HG03095 (cell line): ENCODE results near the gene B3GNT8.
"Not testable (repeated sequence)": the region's sequence is repeated elsewhere in the genome, so short reads cannot be mapped to it uniquely, and the experiment has no call there.

Experiments used
- ATAC-seq: cut with Tn5 transposase; IDR thresholded peaks from one replicate; pipeline ENCODE4 v1.9.1; 2021; ENCODE audit warnings: moderate library complexity; ENCODE audit not compliant: unreplicated experiment

The B3GNT8 gene

DNA sequence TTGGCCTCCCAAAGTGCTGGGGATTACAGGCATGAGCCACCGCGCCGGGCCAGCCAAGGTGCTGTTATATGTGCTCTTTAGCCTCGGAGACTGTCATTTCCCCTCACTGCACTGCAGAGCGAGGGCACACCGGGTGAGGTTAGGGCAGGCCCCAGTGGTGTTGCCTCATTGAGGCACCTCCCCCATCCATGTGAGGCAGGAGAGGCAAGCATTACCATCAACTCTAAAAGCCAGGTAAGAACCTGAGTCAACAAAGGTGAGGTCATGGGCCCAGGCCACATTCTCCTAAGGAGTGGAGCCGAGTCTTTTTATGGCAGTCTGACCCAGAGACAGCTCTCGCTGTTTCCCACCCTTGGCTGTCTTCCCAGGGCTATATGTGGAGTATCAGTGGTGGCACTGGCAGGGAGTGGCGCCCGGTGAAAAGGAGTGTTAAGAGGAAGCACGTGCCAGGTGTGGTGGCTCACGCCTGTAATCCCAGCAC, 10.9 kb downstream of the B3GNT8 start:
- no peak for ATAC-seq

DNA sequence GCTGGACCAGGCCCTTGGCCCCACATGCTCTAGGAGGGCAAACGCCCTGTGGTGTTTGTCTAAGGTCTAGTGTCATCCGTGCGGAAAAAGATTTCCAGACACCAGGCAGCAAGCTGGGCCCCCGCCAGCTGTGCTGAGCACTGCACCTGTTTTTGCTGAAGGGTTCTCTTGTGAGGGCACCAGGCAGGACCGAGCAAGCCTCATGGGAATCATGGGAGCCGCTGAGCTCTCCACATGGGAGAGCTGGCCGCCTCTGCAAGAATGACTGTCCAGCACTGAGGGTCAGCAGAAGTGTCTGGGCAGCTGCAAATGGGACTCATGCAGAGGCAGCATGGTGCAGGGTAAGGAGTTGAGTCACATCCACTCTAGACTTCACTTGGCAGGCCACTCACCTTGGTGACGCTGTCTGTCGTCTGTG, 12.0 kb downstream of the B3GNT8 start:
- ATAC-seq: no peak

DNA sequence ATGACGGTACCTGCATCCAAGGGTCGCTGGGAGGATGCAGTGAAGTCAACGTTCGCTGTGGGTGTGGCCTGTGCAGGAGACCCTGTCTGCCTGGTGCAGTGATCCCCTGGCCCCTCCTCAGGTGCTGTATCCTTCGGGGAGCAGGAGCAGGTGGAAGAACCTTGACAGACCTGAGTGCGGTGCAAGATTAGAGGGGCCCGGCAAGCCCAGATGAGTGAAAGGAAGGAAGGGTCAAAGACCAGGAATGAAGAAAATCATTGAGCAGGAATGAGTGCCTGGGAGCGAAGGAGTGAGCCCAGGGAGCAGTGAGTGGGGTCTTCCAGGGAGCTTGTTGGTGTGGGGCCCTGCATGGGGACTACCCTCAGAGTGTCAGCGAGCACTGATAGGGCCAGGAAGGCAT, 12.7 kb downstream of the B3GNT8 start:
- ATAC-seq: no peak

DNA sequence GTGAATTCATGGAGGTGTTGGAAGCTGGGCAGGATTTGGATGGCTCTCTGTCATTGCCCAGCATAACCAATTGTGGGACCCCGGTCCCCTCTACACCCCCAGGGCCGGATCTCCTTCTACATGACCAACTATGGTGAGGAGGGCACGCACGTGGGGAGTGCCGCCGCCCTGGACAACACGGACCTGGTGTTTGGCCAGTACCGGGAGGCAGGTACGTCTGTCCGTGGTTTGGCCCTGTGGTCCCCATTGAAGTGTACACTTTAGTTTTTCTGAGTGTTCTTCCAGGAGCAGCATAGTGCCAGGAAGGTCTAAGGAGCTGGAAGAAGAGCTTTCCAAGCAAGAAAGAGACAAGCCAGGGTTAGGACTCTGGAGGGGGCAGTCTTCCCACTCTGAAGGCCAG, 13.2 kb downstream of the B3GNT8 start:
- ATAC-seq: no peak

DNA sequence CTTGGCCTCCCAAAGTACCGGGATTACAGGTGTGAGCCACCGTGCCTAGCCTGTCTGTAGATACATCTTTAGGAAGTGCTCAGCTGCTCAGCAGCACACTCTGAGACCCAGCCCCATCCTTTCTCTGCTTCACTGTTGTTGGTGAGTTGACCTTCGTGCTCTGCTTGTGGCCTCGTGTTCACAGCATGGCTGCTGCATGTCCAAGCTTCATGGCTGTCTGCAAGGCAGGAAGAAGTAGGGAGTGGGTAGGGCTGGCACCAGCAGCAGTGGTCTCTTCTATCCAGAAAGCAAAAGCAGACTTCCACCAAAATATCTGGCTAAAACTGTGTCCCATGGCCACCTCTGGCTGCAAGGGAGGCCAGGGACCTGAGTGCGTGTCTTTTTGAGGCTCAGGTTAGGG, 14.2 kb downstream of the B3GNT8 start:
- ATAC-seq: no peak

DNA sequence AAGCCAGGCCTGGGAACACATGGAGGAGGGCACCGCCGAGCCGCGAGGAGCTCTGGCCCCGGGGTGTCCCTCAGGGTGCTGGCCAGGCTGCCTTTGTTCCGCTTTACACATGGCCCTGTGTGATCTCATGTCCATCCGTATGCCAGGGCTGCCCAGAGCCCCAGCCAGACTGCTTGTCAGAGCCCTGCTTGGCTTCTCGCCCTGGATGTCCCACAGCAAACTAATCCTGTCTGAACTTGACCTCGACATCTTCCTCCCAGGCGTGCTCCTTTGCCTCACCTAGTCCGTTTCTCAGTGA, 15.3 kb downstream of the B3GNT8 start:
- ATAC-seq: no peak

DNA sequence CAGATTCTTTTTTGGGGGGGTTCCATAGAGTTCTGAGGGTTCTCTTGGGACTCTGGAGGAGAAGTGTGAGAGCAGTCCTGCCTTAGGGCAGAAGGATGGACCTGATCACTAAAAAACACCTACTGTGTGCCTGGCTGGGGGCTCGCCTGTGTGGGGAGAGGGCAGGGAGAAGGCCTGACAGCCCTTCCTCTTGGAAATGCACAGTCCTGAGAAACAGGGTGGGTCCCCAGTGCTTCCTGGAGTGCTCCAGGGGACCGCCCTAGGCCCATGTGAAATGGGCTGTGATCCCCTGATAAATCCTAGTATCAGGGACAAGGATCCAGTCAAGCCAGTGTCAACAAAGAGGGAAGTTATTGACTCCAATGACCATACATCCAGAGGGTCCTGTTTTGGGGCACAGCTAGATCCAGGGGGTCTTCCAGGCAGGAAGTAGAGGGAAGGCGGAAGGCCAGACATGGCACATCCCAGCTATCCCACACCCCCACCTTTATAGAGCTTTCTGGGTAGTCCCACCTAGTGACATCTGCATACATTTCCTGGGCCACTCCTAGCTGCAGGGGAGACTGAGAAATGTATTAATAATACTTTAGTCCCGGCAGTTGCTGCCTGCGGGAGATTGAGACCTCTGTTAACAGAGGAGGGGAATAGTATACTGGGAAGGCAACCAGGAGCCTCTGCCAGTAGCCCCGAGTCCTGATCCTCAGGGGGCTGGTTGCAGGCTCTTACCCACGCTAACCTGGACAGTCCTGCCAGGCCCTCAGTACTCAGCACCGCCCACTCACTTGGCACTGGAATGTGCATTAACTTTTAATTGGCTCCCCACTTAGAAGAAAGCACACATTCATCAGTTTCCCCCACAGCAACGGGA, 15.8 kb downstream of the B3GNT8 start:
- ATAC-seq: no peak

DNA sequence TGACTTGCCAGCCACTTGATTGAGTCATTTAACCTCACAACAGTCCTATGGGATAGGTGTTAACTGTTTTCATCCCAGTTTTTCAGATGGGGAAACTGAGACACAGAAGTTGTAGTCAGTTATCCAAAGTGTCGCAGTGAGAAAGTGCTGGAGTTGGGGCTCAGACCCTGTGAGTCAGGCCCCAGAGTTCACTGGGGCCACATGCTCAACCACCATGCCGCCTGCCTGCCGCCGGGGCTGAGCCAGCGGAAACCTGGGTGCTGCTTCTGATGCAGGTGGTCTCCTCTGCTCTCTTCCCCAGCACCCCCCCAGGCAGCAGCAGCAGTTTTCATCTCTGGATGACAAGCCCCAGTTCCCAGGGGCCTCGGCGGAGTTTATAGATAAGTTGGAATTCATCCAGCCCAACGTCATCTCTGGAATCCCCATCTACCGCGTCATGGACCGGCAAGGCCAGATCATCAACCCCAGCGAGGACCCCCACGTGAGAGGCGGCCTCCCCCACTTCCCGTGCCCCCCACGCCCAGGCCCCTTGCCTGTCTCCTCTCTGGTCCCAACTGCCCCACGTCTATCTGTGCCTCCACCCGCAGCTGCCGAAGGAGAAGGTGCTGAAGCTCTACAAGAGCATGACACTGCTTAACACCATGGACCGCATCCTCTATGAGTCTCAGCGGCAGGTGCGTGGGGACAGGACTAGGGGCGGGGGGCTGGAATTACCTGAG, 16.7 kb downstream of the B3GNT8 start:
- ATAC-seq: no peak

DNA sequence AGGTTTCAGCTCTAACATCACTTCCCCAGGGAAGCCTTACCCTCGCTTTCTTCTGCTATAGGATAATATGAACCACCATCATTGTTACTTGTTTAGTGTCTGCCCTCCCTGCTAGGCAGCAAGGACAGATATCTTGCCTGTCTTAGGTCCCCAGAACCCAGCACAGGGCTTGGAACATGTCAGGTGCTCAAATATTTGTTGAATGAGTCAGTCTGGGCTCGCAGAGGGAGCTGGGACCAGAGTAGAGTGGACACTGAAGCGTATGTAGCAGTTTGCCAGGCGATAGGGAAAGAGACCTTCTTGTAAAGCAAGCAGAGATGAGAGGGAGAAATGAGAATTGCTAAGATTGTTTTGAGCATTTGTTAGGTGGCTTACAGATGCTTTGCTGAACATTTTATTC, 17.9 kb downstream of the B3GNT8 start:
- no peak for ATAC-seq

DNA sequence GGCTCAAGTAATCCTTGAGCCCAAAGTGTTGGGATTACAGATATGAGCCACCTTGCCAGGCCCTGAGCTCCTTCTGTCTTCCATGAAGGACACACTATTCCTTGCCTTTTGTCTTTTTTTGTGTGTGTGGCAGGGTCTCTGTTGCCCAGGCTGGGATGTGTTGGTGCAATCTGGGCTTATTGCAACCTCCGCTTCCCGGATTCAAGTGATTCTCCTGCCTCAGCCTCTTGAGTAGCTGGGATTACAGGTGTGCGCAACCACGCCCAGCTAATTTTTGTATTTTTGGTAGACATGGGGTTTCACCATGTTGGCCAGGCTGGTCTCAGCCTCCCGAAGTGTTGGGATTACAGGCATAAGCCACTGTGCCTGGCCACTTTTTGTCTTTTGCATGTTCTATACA, 18.3 kb downstream of the B3GNT8 start:
- not testable (repeated sequence) for ATAC-seq

DNA sequence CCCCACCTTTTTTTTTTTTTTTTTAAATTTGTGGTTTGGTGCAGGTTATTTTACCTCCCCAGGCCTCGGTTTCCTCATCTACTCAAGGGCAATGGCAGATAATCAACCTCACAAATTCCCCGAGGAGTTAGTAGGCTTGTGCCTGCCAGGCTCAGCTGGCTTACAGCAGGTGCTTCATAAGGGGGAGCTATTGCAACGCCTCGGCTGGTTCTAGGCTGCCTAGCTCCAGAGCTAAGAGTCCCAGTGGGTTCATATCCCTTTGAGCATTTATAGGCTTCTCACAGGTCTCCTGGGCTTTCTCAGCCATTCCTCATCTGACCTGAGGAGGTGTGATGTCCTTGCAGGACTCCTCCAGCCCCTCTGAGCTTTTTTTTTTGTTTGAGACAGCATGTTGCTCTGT, 18.9 kb downstream of the B3GNT8 start:
- no peak for ATAC-seq

DNA sequence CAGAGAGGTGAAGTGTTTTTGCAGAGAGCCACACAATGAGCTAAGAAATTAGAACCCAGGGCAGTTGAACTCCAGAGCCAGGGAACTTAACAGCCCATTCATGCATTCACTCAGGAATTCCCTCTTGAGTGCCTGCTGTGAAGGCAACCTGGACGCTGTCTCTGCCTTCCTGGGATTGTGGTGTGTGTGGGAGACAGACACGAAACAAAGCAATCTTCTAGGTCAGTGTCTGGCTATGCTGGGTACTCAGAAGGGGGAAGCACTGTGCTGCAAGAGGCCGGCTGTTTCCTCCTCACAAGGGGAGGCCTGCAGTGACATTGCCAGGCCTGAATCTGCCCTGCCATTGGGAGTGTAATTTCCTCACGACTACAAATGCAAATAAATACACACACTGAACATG, 19.9 kb downstream of the B3GNT8 start:
- no peak for ATAC-seq

DNA sequence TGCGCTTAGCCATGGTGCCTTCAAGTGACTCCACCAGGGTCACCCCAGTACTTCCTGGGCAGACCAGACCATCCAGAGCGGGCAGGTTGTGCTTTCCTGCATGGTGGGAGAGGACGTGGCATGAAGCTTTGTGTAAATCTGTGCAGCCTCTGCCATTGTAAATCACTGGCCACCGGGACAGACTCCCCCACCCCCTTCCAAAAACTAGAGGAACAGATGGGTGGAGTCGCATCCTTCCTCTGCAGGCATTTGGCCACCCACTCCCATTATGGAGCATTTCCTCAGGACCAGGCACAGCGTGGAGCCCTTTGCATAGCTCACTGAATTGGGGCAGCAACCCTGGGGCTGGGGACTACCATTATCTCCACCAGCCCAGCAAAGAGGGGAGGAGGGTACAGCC, 21.4 kb downstream of the B3GNT8 start:
- no peak for ATAC-seq

DNA sequence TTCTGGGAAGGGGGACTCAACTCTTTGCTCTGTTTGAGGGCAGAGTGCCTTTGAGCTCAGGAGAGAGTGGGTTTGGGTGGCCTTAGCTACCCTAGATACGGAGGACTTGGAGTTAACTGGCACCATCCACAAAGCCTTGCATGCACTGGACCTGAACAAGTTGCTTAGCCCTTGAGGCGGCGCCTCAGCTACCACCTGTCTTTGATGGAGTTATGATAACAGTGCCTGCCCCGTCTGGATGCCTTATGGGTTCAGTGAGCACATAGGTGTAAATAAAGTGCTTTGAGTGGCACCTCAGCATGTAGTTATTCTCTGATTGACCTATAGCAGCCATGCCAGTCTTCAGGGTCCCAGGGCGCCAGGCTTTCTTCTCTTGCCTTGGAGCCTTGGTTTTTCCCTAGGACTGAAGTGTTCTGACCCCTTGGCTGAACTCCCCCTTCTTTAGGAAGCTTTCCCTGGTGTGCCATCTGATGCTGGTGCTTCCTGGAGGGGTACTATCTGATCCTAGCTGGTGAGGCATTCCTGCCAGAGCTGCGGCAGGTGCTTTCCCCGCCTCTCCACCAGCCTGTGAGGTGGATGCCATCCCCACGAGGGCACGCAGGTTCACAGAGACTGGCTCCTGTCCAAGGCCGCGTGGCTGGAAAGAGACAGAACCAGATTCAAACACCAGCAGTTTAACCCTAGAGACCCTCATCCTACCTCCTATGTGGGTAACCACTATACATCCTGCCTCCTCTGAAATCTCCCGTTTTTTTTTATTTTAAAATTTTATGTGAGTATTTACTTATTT, 23.8 kb downstream of the B3GNT8 start:
- no peak for ATAC-seq

DNA sequence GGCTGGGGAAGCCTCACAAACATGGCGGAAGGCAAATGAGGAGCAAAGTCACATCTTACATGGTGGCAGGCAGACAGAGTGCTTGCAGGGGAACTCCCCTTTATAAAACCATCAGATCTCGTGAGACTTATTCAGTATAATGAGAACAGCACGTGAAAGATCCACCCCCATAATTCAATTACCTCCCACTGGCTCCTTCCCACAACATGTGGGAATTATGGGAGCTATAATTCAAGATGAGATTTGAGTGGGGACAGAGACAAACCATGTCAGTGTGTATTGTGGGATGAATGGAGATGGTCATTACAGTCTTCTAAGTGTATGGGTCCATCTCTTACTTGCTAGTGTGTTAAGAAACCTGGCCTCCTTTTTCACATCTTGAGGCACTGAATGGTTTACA, 25.2 kb downstream of the B3GNT8 start:
- ATAC-seq: no peak

DNA sequence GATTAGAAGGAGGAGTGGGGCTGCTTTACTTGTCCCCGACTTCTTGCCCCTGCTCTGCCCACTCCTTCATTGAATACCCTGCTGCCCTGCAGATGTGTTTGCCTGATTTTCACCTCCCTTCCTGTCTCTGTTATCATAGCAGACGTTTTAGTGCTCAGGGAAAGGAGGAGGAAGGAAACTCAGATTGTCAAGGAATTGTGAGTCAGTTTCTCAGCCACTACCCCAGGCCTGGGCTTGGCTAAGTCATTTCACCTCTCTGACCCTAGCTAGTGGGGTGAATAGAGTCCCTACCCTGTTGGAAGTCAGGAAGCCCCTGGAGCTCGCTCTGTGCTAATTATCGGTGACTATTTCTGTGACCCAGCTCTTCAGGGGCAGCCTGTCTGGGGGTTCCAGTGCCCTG, 25.7 kb downstream of the B3GNT8 start:
- no peak for ATAC-seq

DNA sequence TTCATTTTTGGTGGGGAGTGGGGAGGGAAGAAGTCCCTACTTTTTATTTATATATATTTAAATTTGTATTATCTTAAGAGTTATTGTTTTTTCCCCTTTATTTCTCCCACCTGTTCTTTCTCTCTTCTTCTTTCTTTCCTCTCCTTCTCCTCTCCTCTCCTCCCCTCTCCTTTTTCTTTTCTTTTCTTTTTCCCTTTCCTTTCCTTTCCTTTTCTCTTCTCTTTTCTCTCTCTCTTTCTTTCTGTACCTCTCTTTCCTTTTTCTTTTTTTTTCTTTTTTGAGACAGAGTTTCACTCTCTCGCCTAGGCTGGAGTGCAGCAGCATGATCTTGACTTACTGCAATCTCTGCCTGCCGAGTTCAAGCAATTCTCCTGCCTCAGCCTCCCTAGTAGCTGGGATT, 27.6 kb downstream of the B3GNT8 start:
- no peak for ATAC-seq

DNA sequence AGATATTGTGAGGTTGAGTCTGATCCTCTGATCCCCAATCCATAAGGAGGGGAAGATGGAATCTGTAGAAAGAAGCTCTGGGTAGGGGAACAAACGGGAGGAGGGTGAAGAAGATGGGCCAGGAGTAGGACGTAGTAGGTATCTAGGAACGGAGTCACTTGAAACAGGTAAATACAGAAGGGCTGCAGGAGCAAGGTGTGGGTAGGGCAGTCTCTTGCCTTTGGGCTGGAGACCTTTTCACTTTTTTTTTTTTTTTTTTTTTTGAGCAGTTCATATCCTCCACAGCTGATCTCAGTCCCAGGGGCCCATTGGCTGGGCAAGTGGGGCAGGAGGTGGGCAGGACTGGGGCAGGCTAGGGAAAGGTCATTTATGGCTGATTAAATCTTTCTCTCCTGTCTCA, 28.1 kb downstream of the B3GNT8 start:
- no peak for ATAC-seq

DNA sequence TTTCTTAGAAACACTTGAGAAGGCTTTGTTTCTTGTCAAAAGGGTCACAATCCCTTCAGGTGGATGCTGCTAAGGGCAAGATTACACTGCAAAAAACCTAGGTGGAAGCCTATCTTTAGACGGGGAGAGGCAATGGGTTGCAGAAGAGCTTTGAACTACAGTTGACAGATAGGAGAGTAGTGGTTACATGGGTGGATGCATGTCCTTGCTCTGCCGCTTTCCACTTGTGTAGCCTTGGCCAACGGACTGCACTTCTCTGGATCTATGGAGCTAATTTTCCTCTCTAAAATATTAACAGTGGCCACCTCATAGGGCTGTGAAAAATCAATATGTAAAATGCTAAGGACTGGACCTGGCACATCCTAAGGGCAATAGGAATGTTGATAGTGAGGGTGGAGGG, 28.6 kb downstream of the B3GNT8 start:
- no peak for ATAC-seq

DNA sequence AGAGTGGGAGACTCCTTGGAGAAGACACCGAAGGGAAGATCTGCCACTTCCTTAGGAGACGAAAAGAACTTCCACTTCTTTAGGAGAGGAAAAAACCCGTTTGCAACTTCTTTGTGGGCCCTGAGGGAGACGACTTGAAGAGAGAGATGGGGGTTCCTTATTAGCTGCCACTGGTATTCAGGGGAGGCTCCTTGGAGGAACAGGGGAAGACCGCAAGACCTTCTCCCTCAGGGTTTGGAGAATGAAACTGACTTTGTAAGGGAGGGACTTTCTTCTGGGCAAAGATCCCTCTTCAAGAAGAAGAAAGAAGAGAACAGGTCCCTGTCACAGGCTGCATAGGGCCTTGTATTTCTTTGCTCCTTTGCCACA, 29.1 kb downstream of the B3GNT8 start:
- ATAC-seq: no peak

DNA sequence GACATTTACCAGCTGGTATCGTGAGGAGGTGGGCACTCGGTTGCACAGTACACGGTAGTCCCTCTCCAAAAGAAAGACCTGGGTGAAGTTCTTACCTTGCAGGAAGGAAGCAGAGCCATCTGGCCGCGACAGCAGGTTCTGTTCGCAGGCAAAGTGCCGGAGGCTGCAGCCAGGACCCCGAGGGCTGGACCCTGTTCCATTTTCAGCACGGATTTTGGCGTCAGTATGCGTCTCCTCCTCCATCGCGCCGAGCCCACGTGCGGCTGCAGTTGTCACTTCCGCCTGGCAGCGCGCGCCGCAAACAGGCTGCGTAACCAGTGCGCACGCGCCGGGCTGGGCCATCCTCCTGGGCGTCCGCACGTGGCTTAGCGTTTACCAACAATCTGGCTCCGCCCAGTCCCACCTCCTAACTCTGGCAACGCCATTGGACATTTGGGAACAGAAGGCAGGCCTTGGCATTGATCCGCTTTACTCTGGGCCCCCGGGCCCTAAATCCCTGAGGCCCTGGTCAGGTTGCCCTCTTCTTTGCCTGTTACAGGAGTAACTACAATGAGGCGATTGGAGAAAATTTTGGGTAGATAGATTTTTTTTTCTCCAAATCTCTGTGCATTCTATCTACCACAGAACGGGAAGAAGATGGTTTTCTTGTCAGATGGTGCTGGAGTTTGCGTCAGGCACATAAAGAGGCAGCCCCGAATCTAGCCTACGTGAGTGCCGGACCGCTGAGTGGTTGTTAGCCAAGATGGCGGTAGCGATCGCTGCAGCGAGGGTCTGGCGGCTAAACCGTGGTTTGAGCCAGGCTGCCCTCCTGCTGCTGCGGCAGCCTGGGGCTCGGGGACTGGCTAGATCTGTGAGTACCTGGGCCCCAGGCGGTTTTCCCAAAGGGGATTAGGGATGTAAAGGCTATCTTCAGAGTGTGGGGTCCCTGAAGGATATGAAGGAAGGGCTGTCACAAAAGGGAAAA, 29.8 kb downstream of the B3GNT8 start, which contains the start of the genes BCKDHA and EXOSC5:
TSS of gene BCKDHA (plus strand) at position 733 of the 964 bp plus-strand sequence. CDS start at position 743, 10 bp downstream.
TSS of gene EXOSC5 (minus strand) at position 274 of the 964 bp plus-strand sequence. CDS start at position 243, 31 bp downstream.
- peak; percentile 78 for ATAC-seq
